SK-N-SH treated with all-trans-retinoic acid at 6 μM for 48 hours (cell line): ENCODE data around the gene SMTN.
"Not testable (repeated sequence)": the region's sequence is repeated elsewhere in the genome, so short reads cannot be mapped to it uniquely, and the experiment has no call there.

Experiments used
- ATAC-seq: fragments of 200-7000 bp; cut with Tn5 transposase; 3 replicates; pipeline ENCODE4 v1.9.1; 2020; ENCODE audit warnings: mild to moderate bottlenecking, moderate library complexity
- ARNTL ChIP-seq: fragments of 450-650 bp; formaldehyde crosslinking; IDR thresholded peaks from 2 replicates; pipeline ENCODE4 v1.5.0; 2020; ENCODE audit warnings: low read depth, mild to moderate bottlenecking, moderate library complexity, borderline replicate concordance
- BACH2 ChIP-seq: fragments of 250-450 bp; sonication (Bioruptor Pico); IDR thresholded peaks from 2 replicates; pipeline ENCODE4 v1.9.0; 2021; ENCODE audit warnings: mild to moderate bottlenecking, borderline replicate concordance
- CSDC2 ChIP-seq: fragments of 250-450 bp; sonication (Bioruptor Pico); IDR thresholded peaks from 2 replicates; pipeline ENCODE4 v1.5.0; 2020; ENCODE audit warnings: mild to moderate bottlenecking, moderate library complexity
- ESRRG ChIP-seq: fragments of 250-450 bp; sonication (Bioruptor Pico); IDR thresholded peaks from 2 replicates; pipeline ENCODE4 v1.6.1; 2021; ENCODE audit warnings: mild to moderate bottlenecking
- ISL1 ChIP-seq: fragments of 250-450 bp; sonication (Bioruptor Pico); IDR thresholded peaks from 2 replicates; pipeline ENCODE4 v2.1.2; 2022; ENCODE audit warnings: mild to moderate bottlenecking, moderate library complexity
- OSR1 ChIP-seq: fragments of 250-450 bp; sonication (Bioruptor Pico); IDR thresholded peaks from 2 replicates; pipeline ENCODE4 v1.8.0; 2022; ENCODE audit warnings: moderate library complexity, mild to moderate bottlenecking, inconsistent platforms
- POU6F1 ChIP-seq: fragments of 250-450 bp; sonication (Bioruptor Pico); IDR thresholded peaks from 2 replicates; pipeline ENCODE4 v1.8.0; 2021; ENCODE audit warnings: low read depth, mild to moderate bottlenecking, moderate library complexity, borderline replicate concordance
- PPARA ChIP-seq: fragments of 250-450 bp; sonication (Bioruptor Pico); IDR thresholded peaks from 2 replicates; pipeline ENCODE4 v1.5.0; 2020; ENCODE audit warnings: mild to moderate bottlenecking, borderline replicate concordance
- SNAI2 ChIP-seq: fragments of 250-450 bp; sonication (Bioruptor Pico); IDR thresholded peaks from 2 replicates; pipeline ENCODE4 v1.5.0; 2020; ENCODE audit warnings: mild to moderate bottlenecking, moderate library complexity
- TCF4 ChIP-seq: fragments of 250-450 bp; sonication (Bioruptor Pico); IDR thresholded peaks from 2 replicates; pipeline ENCODE4 v1.8.0; 2021; ENCODE audit warnings: mild to moderate bottlenecking, moderate library complexity, borderline replicate concordance
- TOX ChIP-seq: fragments of 250-450 bp; sonication (Bioruptor Pico); IDR thresholded peaks from 2 replicates; pipeline ENCODE4 v1.8.0; 2021; ENCODE audit warnings: mild to moderate bottlenecking, moderate library complexity, borderline replicate concordance
- TSHZ2 ChIP-seq: fragments of 250-450 bp; sonication (Bioruptor Pico); IDR thresholded peaks from 2 replicates; pipeline ENCODE4 v1.5.0; 2020; ENCODE audit warnings: mild to moderate bottlenecking, moderate library complexity
- ZC3H10 ChIP-seq: fragments of 250-450 bp; sonication (Bioruptor Pico); IDR thresholded peaks from 2 replicates; pipeline ENCODE4 v1.5.1; 2021; ENCODE audit warnings: mild to moderate bottlenecking, moderate library complexity
- ZFP3 ChIP-seq: fragments of 250-450 bp; sonication (Bioruptor Pico); IDR thresholded peaks from 2 replicates; pipeline ENCODE4 v1.5.0; 2020; ENCODE audit warnings: mild to moderate bottlenecking, moderate library complexity
- ZFP30 ChIP-seq: fragments of 450-650 bp; formaldehyde crosslinking; IDR thresholded peaks from 2 replicates; pipeline ENCODE4 v1.5.0; 2022; ENCODE audit warnings: mild to moderate bottlenecking, moderate library complexity
- ZNF565 ChIP-seq: fragments of 450-650 bp; formaldehyde crosslinking; conservative IDR thresholded peaks from 2 replicates; pipeline ENCODE4 v1.5.0; 2020; ENCODE audit warnings: low read depth, mild to moderate bottlenecking, moderate library complexity
- ZNF70 ChIP-seq: fragments of 450-650 bp; formaldehyde crosslinking; IDR thresholded peaks from 2 replicates; pipeline ENCODE4 v1.5.0; 2020; ENCODE audit warnings: mild to moderate bottlenecking, moderate library complexity
- ZNF8 ChIP-seq: fragments of 450-650 bp; formaldehyde crosslinking; IDR thresholded peaks from 2 replicates; pipeline ENCODE4 v1.5.0; 2020; ENCODE audit warnings: mild to moderate bottlenecking, moderate library complexity
- TF ChIP-seq, protein P1 (sequence below): fragments of 250-450 bp; sonication (Bioruptor Pico); IDR thresholded peaks from 2 replicates; pipeline ENCODE4 v1.8.0; 2020; ENCODE audit warnings: mild to moderate bottlenecking, moderate library complexity, borderline replicate concordance

Gene SMTN

GRCh38 chr22:31094021-31094551 is 13.0 kb downstream of the SMTN start:
- TF ChIP-seq POU6F1 (CRISPR knock-in tag) (no peak), TCF4 (CRISPR knock-in tag) (no peak), OSR1 (CRISPR knock-in tag) (no peak), SNAI2 (CRISPR knock-in tag) (no peak), ZFP3 (CRISPR knock-in tag) (no peak), ZNF70 (no peak), ZC3H10 (CRISPR knock-in tag) (no peak), ZFP30 (CRISPR knock-in tag) (no peak), ZNF8 (no peak)
- no peak for ATAC-seq

DNA sequence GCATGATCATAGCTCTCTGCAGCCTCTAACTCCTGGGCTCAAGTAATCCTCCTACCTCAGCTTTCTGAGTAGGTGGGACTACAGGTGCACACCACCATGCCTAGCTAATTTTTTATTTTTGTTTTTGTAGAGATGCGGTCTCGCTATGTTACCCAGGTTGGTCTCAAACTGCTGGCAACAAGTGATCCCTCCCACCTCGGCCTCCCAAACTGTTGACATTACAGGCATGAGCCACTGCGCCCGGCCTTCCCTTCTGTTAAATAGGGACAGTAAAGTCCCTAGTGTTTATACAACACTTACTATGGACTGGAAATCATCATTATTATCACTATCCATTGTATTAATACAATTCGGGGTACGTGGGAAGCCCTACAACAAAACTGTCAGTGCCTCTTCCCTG is 13.6 kb downstream of the SMTN start:
- no peak for TF ChIP-seq ESRRG (CRISPR knock-in tag)
- TF ChIP-seq PPARA = no peak
- no peak for TF ChIP-seq SNAI2 (CRISPR knock-in tag)
- TF ChIP-seq CSDC2 (CRISPR knock-in tag) = no peak
- TF ChIP-seq, protein P1, sequence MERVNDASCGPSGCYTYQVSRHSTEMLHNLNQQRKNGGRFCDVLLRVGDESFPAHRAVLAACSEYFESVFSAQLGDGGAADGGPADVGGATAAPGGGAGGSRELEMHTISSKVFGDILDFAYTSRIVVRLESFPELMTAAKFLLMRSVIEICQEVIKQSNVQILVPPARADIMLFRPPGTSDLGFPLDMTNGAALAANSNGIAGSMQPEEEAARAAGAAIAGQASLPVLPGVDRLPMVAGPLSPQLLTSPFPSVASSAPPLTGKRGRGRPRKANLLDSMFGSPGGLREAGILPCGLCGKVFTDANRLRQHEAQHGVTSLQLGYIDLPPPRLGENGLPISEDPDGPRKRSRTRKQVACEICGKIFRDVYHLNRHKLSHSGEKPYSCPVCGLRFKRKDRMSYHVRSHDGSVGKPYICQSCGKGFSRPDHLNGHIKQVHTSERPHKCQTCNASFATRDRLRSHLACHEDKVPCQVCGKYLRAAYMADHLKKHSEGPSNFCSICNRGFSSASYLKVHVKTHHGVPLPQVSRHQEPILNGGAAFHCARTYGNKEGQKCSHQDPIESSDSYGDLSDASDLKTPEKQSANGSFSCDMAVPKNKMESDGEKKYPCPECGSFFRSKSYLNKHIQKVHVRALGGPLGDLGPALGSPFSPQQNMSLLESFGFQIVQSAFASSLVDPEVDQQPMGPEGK (CRISPR knock-in tag) = no peak
- no peak for TF ChIP-seq TOX (CRISPR knock-in tag)
- no peak for TF ChIP-seq ZFP3 (CRISPR knock-in tag)
- no peak for TF ChIP-seq ZNF565 (CRISPR knock-in tag)
- TF ChIP-seq TCF4 (CRISPR knock-in tag) = no peak
- no peak for TF ChIP-seq ZC3H10 (CRISPR knock-in tag)
- no peak for TF ChIP-seq ZNF8
- no peak for TF ChIP-seq TSHZ2 (CRISPR knock-in tag)
- TF ChIP-seq BACH2 (CRISPR knock-in tag) = no peak
- no peak for TF ChIP-seq POU6F1 (CRISPR knock-in tag)
- no peak for ATAC-seq

GRCh38 chr22:31095637-31096249 is 14.6 kb downstream of the SMTN start:
- no peak for ATAC-seq
- no peak for TF ChIP-seq ESRRG (CRISPR knock-in tag)
- no peak for TF ChIP-seq ZNF565 (CRISPR knock-in tag)
- TF ChIP-seq ZNF70 = no peak
- TF ChIP-seq OSR1 (CRISPR knock-in tag) = no peak
- TF ChIP-seq TOX (CRISPR knock-in tag) = no peak
- TF ChIP-seq ISL1 (CRISPR knock-in tag) = no peak
- TF ChIP-seq ZNF8 = no peak

- no peak for ATAC-seq
- TF ChIP-seq, protein P1 (CRISPR knock-in tag) = no peak
- TF ChIP-seq OSR1 (CRISPR knock-in tag) (no peak), CSDC2 (CRISPR knock-in tag) (no peak), PPARA (no peak), ZFP30 (CRISPR knock-in tag) (no peak), ESRRG (CRISPR knock-in tag) (no peak), ARNTL (CRISPR knock-in tag) (no peak), ZNF70 (no peak), ZNF8 (no peak), ZNF565 (CRISPR knock-in tag) (no peak), ISL1 (CRISPR knock-in tag) (no peak), ZC3H10 (CRISPR knock-in tag) (no peak)
Measured at GRCh38 chr22:31096657-31097279, 15.7 kb downstream of the SMTN start.

GRCh38 chr22:31097539-31097938 is 16.4 kb downstream of the SMTN start:
- not testable (repeated sequence) for ATAC-seq
